GM18873 (cell line): ENCODE data around the gene CELA2B.
"Not testable (repeated sequence)": the region's sequence is repeated elsewhere in the genome, so short reads cannot be mapped to it uniquely, and the experiment has no call there.

Source experiments
- ATAC-seq: cut with Tn5 transposase; IDR thresholded peaks from one replicate; pipeline ENCODE4 v1.9.1; 2021; ENCODE audit warnings: mild to moderate bottlenecking, moderate library complexity, moderate number of reproducible peaks; ENCODE audit not compliant: unreplicated experiment, low FRiP score

Gene CELA2B

DNA sequence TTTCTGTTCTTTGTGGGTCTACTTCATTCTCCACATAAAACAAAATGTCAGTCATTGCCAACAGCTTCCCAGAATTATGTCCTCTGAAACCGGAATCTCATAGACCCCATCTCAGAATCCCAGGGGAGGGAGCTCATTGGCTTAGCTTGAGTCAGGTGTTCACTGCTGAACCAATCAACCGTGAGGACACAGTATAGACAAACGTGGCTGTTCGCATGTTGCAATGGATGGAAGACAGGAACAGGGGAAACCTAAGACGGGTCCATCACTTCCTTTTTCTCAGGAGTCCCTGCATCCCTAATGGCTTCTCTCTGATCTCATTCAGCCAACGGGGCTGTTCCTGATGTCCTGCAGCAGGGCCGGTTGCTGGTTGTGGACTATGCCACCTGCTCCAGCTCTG, 10.2 kb upstream of the CELA2B start:
- ATAC-seq = no peak

DNA sequence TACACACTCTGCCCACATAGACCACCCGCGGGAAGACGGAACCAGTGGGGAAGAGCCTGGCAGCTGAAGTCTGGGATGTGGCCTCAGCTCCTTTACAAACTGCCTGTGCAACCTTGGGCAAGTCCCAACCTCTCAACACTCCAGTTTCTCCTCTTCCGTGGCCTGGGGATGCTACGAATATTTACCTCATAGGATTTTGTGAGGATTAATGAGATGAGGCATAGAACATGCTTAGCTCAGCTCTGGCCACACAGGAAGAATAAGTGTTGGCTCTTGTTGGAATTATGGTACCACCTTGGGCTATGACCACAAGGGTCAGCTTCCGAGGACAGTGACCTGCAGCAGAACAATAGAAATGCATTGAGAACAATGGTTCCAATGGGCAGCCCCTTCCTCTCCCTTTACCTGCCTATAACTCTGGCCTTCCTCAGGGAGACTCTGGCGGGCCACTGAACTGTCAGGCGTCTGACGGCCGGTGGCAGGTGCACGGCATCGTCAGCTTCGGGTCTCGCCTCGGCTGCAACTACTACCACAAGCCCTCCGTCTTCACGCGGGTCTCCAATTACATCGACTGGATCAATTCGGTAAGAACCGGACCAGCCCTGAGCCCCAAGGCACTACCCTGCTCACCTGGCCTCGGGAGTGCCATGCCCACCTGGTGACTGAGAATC, 8.8 kb upstream of the CELA2B start:
- not testable (repeated sequence) for ATAC-seq

DNA sequence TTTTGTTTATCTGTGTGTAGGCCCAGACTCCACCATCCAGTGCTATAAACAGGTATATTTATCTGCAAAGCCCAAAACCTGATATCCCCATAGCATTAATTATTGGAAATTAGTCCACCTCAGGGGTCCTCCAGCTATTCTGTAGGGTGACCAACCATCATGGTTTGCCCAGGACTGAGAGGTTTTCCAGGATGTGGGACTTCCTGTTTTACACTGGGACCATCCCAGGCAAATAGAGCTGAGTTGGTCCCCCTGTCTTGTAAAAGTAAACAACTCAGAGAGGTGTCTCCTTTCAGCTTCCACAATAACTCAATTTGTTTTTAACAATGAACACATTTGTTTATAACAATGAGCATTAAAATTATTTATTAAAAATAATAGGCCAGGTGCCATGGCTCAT, 7.8 kb upstream of the CELA2B start:
- no peak for ATAC-seq

DNA sequence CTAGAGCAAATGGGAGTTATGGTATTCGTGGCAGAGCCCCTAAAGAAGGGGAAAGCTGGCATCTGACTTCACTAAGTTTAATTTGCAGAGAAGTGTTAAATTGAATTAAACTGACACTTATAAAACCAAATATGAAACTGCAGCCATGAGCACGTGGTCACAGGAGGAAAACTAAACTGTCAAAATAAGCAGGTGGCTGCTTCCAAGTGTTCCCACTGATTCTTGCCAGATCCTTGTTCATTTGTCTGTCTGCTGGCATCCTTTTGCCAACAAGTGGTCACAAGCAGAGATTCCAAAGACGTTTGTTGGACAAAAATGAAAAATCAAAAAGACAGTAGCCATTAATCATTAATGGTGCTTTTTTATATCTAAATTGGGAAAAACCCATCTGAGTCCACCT, 6.5 kb upstream of the CELA2B start:
- no peak for ATAC-seq

DNA sequence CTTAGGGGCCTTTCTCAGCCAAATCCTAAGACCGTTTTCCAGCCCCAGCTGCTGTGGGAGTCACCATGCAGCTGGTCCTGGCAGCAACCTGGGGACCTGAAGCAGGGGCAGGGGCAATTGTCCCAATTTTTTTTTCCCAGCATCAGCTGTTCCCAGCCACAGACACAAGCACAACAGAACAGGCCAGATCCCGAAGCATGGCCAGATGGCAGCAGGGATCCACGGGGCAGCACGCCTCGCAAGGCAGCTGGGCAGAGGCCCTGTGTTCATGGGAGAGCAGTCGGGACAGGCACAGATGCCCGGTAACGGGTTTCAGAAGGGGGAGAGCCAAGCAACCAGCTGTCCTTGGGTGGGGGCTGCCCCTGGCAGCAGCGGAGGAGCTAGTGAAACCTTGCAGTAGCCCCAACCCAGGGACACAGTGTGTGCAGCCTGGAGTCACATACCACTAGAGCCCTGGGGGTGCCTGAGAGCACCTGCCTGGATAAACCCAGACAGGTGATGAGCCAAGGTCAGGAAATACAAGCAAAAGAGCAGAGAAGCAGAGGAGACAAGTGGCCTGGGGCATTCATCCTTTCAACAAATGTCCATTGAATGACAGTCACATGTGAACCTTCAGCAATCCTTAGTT, 6.0 kb upstream of the CELA2B start:
- not testable (repeated sequence) for ATAC-seq

DNA sequence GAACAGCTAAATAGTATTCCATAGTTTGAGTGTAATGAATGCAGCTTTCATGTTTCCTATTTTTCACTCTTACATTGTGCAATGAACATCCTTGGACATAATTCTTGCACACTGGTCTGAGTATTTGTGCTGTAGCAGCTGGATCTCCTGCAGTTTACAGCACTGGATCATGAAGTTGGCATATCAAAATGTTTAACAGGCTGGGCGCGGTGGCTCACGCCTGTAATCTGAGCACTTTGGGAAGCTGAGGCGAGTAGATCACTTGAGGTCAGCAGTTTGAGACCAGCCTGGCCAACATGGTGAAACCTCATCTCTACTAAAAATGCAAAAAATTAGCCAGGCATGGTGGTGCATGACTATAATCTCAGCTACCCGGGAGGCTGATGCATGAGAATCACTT, 4.8 kb upstream of the CELA2B start:
- ATAC-seq = not testable (repeated sequence)

DNA sequence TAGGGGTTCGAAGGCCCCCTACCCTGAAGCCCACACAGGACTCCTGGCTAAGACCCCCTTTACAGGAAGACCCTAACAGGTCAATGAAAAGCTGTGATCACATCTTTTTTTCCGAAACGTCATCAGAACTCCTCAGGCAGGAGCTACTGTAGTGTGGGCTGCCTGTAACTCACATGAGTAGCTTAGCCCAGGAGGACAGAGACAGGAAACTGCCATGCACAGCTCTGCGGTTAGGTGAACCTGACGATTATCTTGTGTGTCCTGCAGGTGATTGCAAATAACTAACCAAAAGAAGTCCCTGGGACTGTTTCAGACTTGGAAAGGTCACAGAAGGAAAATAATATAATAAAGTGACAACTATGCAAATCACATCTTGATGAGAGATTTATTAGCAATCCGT, 4.2 kb upstream of the CELA2B start:
- not testable (repeated sequence) for ATAC-seq

DNA sequence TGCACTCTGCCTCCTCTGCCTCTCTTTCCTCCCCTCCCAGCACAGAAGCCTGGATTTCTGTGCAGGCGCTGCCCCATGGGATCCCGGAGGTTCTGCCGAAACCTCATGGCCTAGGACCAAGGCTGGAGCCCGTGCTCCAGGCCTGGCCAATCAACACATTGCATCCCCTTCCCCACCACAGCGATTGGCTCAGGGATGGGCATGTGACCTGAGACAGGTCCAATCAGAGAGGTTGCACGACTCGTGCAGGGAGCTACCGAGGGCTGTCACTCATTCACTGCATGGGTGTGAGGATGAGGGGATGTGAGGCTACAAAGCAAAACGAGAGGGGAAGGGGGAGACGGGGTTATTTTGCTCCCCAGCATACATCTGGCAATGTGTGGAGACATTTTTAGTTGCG, 3.3 kb upstream of the CELA2B start:
- no peak for ATAC-seq

DNA sequence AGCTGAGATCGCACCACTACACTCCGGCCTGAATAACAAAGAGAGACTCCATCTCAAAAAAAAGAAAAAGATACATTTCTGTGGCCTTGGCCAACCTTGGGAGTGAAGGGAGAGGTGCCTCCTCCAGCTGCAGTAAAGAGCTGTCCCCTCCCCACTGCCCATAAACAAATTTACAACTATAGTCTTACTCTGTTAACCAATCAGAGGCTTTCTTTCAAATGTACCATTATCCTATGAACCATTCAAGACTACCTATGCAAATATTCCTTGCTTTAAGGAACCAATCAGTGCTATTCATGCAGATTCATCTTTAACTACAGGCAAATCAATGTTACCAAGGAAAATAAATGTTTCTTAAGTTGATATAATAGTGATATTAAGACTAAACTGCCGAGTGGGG, 1.0 kb downstream of the CELA2B start:
- ATAC-seq = no peak

DNA sequence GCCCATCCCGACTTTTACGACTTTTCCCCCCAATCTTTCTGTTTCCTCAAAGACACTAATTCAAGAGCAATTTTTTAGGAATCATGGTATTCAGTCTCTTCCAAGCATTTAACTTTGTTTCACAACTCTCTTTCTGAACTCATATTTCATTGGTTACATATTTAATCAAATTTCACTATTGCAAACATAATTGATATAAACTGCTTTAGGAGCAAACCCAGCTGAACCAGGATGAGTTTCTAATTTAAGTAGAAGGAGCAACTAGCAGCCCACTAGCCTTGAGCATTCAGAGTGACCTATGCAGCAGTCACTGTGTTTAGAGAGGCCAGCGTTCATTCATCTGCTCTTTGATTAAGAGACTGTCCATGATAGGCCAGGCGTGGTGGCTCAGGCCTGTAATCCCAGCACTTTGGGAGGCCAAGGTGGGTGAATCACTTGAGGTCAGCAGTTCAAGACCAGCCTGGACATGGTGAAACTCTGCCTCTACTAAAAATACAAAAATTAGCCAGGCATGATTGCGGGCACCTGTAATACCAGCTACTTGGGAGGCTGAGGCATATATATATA, 1.8 kb downstream of the CELA2B start:
- ATAC-seq = no peak

DNA sequence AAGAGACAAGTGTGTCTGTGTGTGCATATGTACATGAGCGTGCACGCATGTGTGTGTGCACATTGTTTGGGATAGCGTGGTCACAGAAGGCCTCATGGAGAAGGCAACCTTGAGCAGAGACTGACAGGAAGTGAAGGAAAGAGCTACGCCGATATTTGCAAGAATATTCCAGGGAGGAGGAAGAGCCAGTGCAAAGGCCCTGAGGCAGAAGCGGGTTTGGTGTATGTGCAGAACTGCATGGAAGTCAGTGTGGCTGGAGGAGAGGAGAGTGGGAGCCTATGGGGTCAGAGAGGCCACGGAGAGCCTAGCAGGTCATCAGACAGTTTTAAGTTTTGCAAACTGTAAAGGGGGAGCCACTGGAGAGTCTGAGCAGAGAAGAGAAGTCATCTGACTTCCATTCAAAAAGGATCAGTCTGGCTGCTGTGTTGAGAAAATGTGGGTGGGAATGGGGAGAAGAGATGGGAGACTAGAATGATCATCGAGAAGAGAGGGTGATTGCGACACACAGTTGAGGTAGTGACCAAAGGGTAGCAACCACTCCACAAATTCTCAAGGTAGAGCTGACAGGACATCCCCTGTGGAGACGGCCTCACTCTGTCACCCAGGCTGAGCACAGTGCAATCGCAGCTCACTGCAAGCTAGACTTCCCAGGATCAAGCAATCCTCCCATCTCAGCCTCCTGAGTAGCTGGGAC, 3.9 kb downstream of the CELA2B start:
- ATAC-seq = no peak

DNA sequence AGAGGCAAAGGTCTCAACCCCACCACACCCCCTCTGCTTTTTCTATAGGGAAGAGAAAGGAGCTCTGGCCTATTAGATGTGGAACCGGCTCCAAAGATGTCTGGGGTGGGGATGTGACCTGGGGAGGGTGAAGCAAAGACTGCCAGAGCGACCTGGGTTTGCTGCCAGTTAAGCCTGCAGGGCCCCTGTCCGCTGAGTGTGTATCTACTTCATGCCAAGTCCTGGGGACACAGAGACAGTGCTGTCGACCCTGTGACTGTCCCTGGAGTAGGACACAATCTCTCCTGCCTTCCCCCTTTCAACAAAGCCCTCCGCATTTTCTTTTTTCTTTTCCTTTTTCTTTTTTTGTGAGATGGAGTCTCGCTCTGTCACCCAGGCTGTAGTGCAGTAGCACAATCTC, 6.6 kb downstream of the CELA2B start:
- not testable (repeated sequence) for ATAC-seq

DNA sequence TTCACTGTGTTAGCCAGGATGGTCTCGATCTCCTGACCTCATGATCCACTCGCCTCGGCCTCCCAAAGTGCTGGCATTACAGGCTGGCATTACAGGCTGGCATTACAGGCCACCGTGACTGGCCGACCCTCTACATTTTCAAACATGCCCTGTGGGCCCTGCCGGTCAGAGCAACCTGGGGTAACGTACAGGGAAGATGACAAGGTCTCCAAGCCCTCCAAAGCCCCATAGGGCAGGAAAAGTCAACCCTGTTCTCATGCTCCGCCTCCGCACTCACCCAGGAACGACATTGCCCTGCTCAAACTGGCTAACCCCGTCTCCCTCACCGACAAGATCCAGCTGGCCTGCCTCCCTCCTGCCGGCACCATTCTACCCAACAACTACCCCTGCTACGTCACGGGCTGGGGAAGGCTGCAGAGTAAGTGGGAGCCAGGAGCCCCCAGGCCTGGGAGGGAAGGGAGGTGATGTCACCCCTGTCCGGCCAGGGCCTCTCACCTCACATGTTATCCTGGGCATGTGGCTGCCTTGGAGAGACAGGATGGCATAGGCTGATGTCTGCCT, 7.2 kb downstream of the CELA2B start:
- not testable (repeated sequence) for ATAC-seq

DNA sequence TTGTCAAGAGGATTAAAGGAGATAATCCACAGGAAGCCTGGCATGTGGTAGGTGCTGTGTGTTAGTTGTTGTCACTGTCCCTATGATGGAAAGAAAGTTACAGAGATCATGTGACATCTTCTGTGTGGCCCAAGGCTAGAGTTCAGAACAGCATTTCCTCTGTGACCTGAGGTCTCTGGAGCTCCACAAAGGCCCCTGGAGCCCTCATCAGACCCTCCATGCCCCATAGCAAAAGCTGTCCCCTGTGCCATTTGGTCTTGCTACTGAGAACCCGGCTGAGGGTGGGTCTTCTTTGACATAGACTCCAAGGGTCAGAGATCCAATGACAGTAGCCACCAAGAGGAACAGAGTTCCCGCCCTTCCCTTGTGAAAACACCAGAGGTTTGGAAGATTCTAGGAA, 8.1 kb downstream of the CELA2B start:
- ATAC-seq = no peak

DNA sequence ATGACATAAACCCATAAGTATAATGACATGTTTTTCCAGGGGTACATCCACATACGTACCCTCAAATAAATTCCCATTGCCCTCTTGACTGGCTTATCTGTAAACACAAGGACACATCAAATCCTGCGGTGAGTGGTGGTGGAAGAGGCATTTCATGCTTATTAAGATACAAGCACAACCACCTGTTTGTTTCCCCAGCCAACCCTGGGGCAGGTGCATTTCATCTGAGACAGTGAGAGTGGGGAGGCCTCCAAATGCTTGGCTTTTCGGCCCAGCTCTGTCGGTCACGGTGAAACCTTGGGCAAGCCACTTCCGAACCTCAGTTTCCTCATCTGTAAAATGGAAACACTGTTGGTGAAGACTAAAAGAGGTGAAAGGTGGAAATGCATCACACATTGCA, 8.5 kb downstream of the CELA2B start:
- ATAC-seq = not testable (repeated sequence)

DNA sequence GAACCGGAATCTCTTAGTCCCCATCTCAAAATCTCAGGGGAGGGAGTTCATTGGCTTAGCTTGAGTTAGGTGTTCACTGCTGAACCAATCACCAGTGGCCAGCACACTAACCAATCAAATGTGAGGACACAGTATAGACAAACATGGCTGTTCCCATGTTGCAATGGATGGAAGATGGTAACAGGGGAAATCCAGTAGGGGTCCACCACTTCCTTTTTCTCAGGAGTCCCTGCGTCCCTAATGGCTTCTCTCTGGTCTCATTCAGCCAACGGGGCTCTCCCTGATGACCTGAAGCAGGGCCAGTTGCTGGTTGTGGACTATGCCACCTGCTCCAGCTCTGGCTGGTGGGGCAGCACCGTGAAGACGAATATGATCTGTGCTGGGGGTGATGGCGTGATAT, 9.7 kb downstream of the CELA2B start:
- ATAC-seq = no peak

DNA sequence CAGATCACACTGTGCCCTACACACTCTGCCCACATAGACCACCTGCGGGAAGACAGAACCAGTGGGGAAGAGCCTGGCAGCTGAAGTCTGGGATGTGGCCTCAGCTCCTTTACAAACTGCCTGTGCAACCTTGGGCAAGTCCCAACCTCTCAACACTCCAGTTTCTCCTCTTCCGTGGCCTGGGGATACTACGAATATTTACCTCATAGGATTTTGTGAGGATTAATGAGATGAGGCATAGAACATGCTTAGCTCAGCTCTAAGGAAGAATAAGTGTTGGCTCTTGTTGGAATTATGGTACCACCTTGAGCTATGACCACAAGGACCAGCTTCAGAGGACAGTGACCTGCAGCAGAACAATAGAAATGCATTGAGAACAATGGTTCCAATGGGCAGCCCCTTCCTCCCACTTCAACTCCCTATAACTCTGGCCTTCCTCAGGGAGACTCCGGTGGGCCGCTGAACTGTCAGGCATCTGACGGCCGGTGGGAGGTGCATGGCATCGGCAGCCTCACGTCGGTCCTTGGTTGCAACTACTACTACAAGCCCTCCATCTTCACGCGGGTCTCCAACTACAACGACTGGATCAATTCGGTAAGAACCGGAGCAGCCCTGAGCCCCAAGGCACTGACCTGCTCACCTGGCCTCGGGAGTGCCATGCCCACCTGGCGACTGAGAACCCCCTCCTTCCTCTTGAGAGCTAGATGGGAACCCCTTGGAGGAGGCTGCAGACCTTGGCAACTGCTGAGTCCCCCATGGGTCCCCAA, 11.1 kb downstream of the CELA2B start:
- ATAC-seq = not testable (repeated sequence)

DNA sequence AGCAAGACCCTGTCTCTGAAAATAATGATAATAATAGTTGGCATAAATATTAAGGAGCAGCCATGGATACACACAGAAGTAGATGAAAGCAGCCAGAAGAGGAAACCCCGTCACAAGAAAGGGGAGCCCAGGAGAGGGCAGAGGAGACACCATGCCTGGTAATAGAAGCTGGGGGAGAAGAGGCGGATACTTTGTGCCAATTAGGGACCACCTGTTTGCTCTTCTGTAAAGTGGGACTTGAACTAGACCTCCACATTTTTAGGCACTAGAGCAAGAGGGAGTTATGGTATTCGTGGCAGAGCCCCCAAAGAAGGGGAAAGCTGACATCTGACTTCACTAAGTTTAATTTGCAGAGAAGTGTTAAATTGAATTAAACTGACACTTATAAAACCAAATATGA, 12.5 kb downstream of the CELA2B start:
- ATAC-seq = no peak

DNA sequence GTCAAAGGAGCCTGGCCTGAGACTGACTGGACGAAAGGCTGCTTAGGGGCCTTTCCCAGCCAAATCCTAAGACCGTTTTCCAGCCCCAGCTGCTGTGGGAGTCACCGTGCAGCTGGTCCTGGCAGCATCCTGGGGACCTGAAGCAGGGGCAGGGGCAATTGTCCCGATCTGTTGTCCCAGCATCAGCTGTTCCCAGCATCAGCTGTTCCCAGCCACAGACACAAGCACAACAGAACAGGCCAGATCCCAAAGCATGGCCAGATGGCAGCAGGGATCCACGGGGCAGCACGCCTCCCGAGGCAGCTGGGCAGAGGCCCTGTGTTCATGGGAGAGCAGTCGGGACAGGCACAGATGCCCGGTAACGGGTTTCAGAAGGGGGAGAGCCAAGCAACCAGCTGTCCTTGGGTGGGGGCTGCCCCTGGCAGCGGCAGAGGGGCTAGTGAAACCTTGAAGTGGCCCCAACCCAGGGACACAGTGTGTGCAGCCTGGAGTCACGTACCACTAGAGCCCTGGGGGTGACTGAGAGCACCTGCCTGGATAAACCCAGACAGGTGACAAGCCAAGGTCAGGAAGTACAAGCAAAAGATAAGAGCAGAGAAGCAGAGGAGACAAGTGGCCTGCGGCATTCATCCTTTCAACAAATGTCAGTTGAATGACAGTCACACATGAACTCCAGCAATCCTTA, 13.3 kb downstream of the CELA2B start:
- ATAC-seq = no peak

DNA sequence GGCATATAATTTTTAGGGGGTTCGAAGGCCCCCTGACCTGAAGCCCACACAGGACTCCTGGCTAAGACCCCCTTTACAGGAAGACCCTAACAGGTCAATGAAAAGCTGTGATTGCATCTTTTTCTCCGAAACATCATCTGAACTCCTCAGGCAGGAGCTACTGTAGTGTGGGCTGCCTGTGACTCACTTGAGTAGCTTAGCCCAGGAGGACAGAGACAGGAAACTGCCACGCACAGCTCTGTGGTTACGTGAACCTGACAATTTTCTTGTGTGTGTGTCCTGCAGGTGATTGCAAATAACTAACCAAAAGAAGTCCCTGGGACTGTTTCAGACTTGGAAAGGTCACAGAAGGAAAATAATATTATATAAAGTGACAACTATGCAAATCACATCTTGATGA, 15.1 kb downstream of the CELA2B start:
- ATAC-seq = not testable (repeated sequence)
